GM18502 (cell line): ENCODE results near the gene AFF1.
A peak's percentile ranks its signal among the peaks of the same experiment; 100 is the strongest.
"Not testable (repeated sequence)": the region's sequence is repeated elsewhere in the genome, so short reads cannot be mapped to it uniquely, and the experiment has no call there.

Source experiments
- ATAC-seq: cut with Tn5 transposase; IDR thresholded peaks from one replicate; pipeline ENCODE4 v1.9.1; 2021; ENCODE audit warnings: mild to moderate bottlenecking; ENCODE audit not compliant: unreplicated experiment, poor library complexity

AFF1 gene

GRCh38 chr4:87073199-87074120 lies 138.6 kb downstream of the AFF1 start:
- peak; percentile 96 for ATAC-seq

GRCh38 chr4:87074121-87074488 lies 139.3 kb downstream of the AFF1 start:
- peak; percentile 40 for ATAC-seq

- ATAC-seq: no peak
Measured at GRCh38 chr4:87075876-87076275, 141.1 kb downstream of the AFF1 start.

- no peak for ATAC-seq
Measured at GRCh38 chr4:87076690-87077358, 142.0 kb downstream of the AFF1 start.

GRCh38 chr4:87077914-87078585 lies 143.2 kb downstream of the AFF1 start:
- ATAC-seq: no peak

GRCh38 chr4:87078987-87079486 lies 144.2 kb downstream of the AFF1 start:
- ATAC-seq: no peak

GRCh38 chr4:87079967-87080366 lies 145.2 kb downstream of the AFF1 start:
- no peak for ATAC-seq

- no peak for ATAC-seq
Measured at GRCh38 chr4:87080462-87080861, 145.7 kb downstream of the AFF1 start.

- ATAC-seq: no peak
Measured at GRCh38 chr4:87081826-87082225, 147.0 kb downstream of the AFF1 start.

- ATAC-seq: not testable (repeated sequence)
Measured at GRCh38 chr4:87085732-87086131, 150.9 kb downstream of the AFF1 start.

GRCh38 chr4:87086143-87086805 lies 151.5 kb downstream of the AFF1 start:
- ATAC-seq: no peak

GRCh38 chr4:87087015-87087414 lies 152.2 kb downstream of the AFF1 start:
- ATAC-seq: no peak

GRCh38 chr4:87087420-87087819 lies 152.6 kb downstream of the AFF1 start:
- ATAC-seq: no peak

GRCh38 chr4:87088186-87088585 lies 153.4 kb downstream of the AFF1 start:
- no peak for ATAC-seq

GRCh38 chr4:87089368-87089767 lies 154.6 kb downstream of the AFF1 start:
- no peak for ATAC-seq

GRCh38 chr4:87090305-87090704 lies 155.5 kb downstream of the AFF1 start:
- no peak for ATAC-seq

- ATAC-seq: peak; percentile 47
Measured at GRCh38 chr4:87092389-87093141, 157.8 kb downstream of the AFF1 start.

GRCh38 chr4:87093443-87094123 lies 158.8 kb downstream of the AFF1 start:
- ATAC-seq: peak; percentile 81

GRCh38 chr4:87097075-87097474 lies 162.3 kb downstream of the AFF1 start:
- no peak for ATAC-seq
